Progenitor cell of endocrine pancreas (in vitro differentiated cells): ENCODE results near the gene NEK1. TPM values are rescaled to one million over a fixed set of nuclear protein-coding genes. Genes with fewer than 3 reads are reported as not detected.

Experiments used
- DNase-seq: peaks from one replicate; pipeline ENCODE4 v3.0.0; 2021; ENCODE audit warnings: low spot score; ENCODE audit not compliant: unreplicated experiment
- H3K27ac Mint-ChIP-seq: 2 replicates; pipeline ENCODE4 v1.8.0; 2021; ENCODE audit warnings: mild to moderate bottlenecking, moderate library complexity, mixed read lengths
- H3K27me3 Mint-ChIP-seq: 2 replicates; pipeline ENCODE4 v1.8.0; 2021; ENCODE audit warnings: mixed read lengths
- H3K36me3 Mint-ChIP-seq: 2 replicates; pipeline ENCODE4 v1.8.0; 2022; ENCODE audit warnings: mixed read lengths; ENCODE audit not compliant: insufficient read depth
- H3K4me1 Mint-ChIP-seq: 2 replicates; pipeline ENCODE4 v1.8.0; 2021; ENCODE audit warnings: low read depth, mixed read lengths
- H3K4me3 Mint-ChIP-seq: 2 replicates; pipeline ENCODE4 v1.8.0; 2021; ENCODE audit warnings: low read depth, mild to moderate bottlenecking, moderate library complexity, mixed read lengths
- H3K9me3 Mint-ChIP-seq: 2 replicates; pipeline ENCODE4 v1.8.0; 2021; ENCODE audit warnings: low read depth, mixed read lengths
- total RNA-seq: library from RNA; stranded (reverse); gene quantifications from 2 replicates; pipeline ENCODE4 v1.2.1, GENCODE V29; 2021
- TF ChIP-seq, protein P1 (sequence below): fragments of 200-600 bp; sonication (generic); IDR thresholded peaks from one replicate; pipeline ENCODE4 v1.5.0; 2021; ENCODE audit warnings: antibody characterized with exemption, mild to moderate bottlenecking; ENCODE audit not compliant: unreplicated experiment

The NEK1 gene
- total RNA-seq, 1 donor from 2014 or later = 15.0 TPM

DNA sequence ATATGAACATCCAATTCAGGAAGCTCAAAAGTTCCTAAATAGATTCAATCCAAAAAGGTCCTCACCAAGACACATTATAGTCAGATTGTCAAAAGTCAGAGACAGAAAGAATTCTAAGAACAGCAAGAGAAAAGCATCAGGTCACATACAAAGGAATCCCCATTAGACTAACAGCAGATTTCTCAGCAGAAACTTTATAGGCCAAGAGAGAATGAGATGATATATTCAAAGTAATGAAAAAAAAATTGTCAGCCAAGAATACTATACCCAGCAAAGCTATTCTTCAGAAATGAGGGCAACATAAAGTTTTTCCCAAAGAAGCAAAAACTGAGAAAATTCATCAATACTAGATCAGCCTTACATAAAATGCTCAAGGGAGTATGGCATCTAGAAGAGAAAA is 235.0 kb downstream of the NEK1 start:
- no peaks in the 10 kb centered on the region for H3K27me3 Mint-ChIP-seq
- no peak overlapping the region for H3K27ac Mint-ChIP-seq
- TF ChIP-seq, protein P1, sequence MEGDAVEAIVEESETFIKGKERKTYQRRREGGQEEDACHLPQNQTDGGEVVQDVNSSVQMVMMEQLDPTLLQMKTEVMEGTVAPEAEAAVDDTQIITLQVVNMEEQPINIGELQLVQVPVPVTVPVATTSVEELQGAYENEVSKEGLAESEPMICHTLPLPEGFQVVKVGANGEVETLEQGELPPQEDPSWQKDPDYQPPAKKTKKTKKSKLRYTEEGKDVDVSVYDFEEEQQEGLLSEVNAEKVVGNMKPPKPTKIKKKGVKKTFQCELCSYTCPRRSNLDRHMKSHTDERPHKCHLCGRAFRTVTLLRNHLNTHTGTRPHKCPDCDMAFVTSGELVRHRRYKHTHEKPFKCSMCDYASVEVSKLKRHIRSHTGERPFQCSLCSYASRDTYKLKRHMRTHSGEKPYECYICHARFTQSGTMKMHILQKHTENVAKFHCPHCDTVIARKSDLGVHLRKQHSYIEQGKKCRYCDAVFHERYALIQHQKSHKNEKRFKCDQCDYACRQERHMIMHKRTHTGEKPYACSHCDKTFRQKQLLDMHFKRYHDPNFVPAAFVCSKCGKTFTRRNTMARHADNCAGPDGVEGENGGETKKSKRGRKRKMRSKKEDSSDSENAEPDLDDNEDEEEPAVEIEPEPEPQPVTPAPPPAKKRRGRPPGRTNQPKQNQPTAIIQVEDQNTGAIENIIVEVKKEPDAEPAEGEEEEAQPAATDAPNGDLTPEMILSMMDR = no peak
- peaks cover 46% of the 10 kb centered on the region for H3K9me3 Mint-ChIP-seq
- H3K4me3 Mint-ChIP-seq = no peak overlapping the region
- DNase-seq = no peak
- no peaks in the 10 kb centered on the region for H3K4me1 Mint-ChIP-seq
- peaks cover 2% of the 10 kb centered on the region for H3K36me3 Mint-ChIP-seq

DNA sequence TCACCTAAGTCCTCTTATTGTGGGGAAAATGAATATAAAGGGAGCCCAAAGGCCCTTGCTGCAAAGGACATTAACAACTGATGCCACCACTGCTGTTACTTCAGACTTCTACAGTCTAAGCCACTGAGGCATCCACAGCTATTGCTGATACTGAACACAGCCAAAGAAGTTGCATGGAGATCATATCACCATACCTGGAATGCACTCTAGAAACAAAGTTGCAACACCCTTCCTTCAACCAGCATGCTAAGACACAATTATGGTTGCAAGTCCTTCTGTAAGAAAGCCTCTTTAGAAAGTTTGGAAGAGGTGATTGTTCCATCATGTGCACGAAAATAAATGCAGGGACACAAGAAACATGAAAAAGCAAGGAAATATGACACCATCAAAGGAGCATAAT is 236.0 kb downstream of the NEK1 start:
- H3K9me3 Mint-ChIP-seq = peaks cover 40% of the 10 kb centered on the region
- H3K4me1 Mint-ChIP-seq = no peaks in the 10 kb centered on the region
- H3K27ac Mint-ChIP-seq = no peak overlapping the region
- H3K4me3 Mint-ChIP-seq = no peak overlapping the region
- TF ChIP-seq, protein P1 = no peak
- H3K36me3 Mint-ChIP-seq = peaks cover 2% of the 10 kb centered on the region
- no peaks in the 10 kb centered on the region for H3K27me3 Mint-ChIP-seq
- no peak for DNase-seq

- no peak overlapping the region for H3K27ac Mint-ChIP-seq
- H3K36me3 Mint-ChIP-seq = peaks cover 2% of the 10 kb centered on the region
- H3K4me1 Mint-ChIP-seq = no peaks in the 10 kb centered on the region
- H3K9me3 Mint-ChIP-seq = peaks cover 17% of the 10 kb centered on the region
- no peaks in the 10 kb centered on the region for H3K27me3 Mint-ChIP-seq
- no peak overlapping the region for H3K4me3 Mint-ChIP-seq
- TF ChIP-seq, protein P1 = no peak
- DNase-seq = no peak
These were observed 239.6 kb downstream of the NEK1 start for GRCh38 chr4:169372791-169373190.

- no peak for DNase-seq
- Mint-ChIP-seq H3K27ac (no peak overlapping the region), H3K4me3 (no peak overlapping the region), H3K27me3 (no peaks in the 10 kb centered on the region), H3K4me1 (no peaks in the 10 kb centered on the region), H3K36me3 (no peaks in the 10 kb centered on the region), H3K9me3 (peaks cover 10% of the 10 kb centered on the region)
- TF ChIP-seq, protein P1 = no peak
These were observed 242.7 kb downstream of the NEK1 start for GRCh38 chr4:169369634-169370033.

DNA sequence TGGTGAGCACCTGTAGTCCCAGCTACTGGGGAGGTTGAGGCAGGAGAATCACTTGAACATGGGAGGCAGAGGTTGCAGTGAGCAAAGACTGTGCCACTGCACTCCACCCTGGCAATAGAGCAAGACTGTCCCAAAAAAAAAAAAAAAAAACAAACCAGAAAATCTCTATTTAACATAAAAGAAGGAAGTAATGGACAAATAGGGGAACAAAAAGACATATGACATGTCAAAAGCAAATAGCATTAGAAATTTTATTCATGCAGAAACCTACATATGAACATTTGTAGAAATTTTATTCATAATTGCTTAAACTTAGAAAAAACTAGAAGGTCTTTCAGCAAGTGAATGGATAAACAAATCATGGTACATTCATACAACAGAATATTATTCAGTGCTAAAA is 244.6 kb downstream of the NEK1 start:
- H3K9me3 Mint-ChIP-seq = peaks cover 10% of the 10 kb centered on the region
- H3K27me3 Mint-ChIP-seq = no peaks in the 10 kb centered on the region
- no peaks in the 10 kb centered on the region for H3K4me1 Mint-ChIP-seq
- no peak for DNase-seq
- no peak overlapping the region for H3K4me3 Mint-ChIP-seq
- no peak overlapping the region for H3K27ac Mint-ChIP-seq
- H3K36me3 Mint-ChIP-seq = no peaks in the 10 kb centered on the region
- TF ChIP-seq, protein P1 = no peak

DNA sequence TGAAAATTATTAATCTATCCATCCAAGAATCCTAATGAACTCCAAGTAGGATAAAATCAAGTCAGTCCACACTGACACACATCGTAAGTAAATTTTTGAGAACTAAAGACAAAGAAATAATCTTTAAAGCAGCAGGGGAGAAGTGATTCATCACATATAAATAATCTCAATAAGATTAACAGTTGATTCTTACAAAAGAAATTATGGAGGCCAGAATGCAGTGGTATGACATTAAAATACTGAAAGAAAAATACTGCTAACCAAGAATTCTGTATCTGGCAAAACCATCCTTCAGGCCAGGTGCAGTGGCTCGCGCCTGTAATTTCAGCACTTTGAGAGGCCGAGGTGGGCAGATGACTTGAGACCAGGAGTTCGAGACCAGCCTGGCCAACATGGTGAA is 245.6 kb downstream of the NEK1 start:
- H3K27me3 Mint-ChIP-seq = no peaks in the 10 kb centered on the region
- H3K9me3 Mint-ChIP-seq = peaks cover 10% of the 10 kb centered on the region
- no peak overlapping the region for H3K4me3 Mint-ChIP-seq
- DNase-seq = no peak
- H3K36me3 Mint-ChIP-seq = no peaks in the 10 kb centered on the region
- no peak overlapping the region for H3K27ac Mint-ChIP-seq
- TF ChIP-seq, protein P1 = no peak
- no peaks in the 10 kb centered on the region for H3K4me1 Mint-ChIP-seq
